IMR-90 (cell line): ENCODE measurements around the gene FHIP1A.

Experiments
- BHLHE40 ChIP-seq: fragments of 150-350 bp; IDR thresholded peaks from 2 replicates; pipeline ENCODE4 v1.6.1; 2016; ENCODE audit warnings: mild to moderate bottlenecking, low read depth, low read length
- CTCF ChIP-seq: conservative IDR thresholded peaks from 2 replicates; pipeline ENCODE4 v1.5.1; 2012; ENCODE audit warnings: mild to moderate bottlenecking, low read depth, low read length, improper control_type of control experiment
- ELK1 ChIP-seq: fragments of 150-350 bp; IDR thresholded peaks from 2 replicates; pipeline ENCODE4 v1.6.1; 2016; ENCODE audit warnings: low read depth, mild to moderate bottlenecking, low read length, moderate library complexity, borderline replicate concordance
- MAZ ChIP-seq: IDR thresholded peaks from 2 replicates; pipeline ENCODE4 v1.6.1; 2012; ENCODE audit warnings: low read depth, mild to moderate bottlenecking, low read length, improper control_type of control experiment, moderate library complexity, borderline replicate concordance
- POLR2A ChIP-seq: IDR thresholded peaks from 2 replicates; pipeline ENCODE4 v1.6.1; 2012; ENCODE audit warnings: mild to moderate bottlenecking, low read depth, low read length
- RAD21 ChIP-seq: IDR thresholded peaks from 2 replicates; pipeline ENCODE4 v1.6.1; 2012; ENCODE audit warnings: low read length, improper control_type of control experiment
- RCOR1 ChIP-seq: IDR thresholded peaks from 2 replicates; pipeline ENCODE4 v1.6.1; 2012; ENCODE audit warnings: mild to moderate bottlenecking, low read length, improper control_type of control experiment; ENCODE audit not compliant: insufficient replicate concordance
- SMC3 ChIP-seq: fragments of 150-350 bp; IDR thresholded peaks from 2 replicates; pipeline ENCODE4 v1.6.1; 2016; ENCODE audit warnings: low read depth, mild to moderate bottlenecking, antibody characterized with exemption, low read length, moderate library complexity

GRCh38 chr4:151401739-151402138, 7.2 kb upstream of the FHIP1A start:
- TF ChIP-seq CTCF (no peak), MAZ (no peak), POLR2A (no peak), BHLHE40 (no peak), RAD21 (no peak), SMC3 (no peak), ELK1 (no peak), RCOR1 (no peak)
